Neural progenitor cell (in vitro differentiated cells): ENCODE data around the gene SNUPN. TPM values are rescaled to one million over a fixed set of nuclear protein-coding genes. Genes with fewer than 3 reads are reported as not detected.

Source experiments
- DNase-seq: peaks from one replicate; pipeline ENCODE4 v3.0.0-alpha.2; 2016; ENCODE audit warnings: low spot score
- H2AFZ ChIP-seq: fragments of 200-600 bp; sonication (generic); replicated peaks from 2 replicates; pipeline ENCODE4 v1.6.1; 2016; ENCODE audit warnings: antibody characterized with exemption
- H3F3A ChIP-seq: fragments of 200-600 bp; sonication (generic); 2 replicates; pipeline ENCODE4 v1.6.1; 2016; ENCODE audit warnings: antibody characterized with exemption, low read depth
- H3K27ac ChIP-seq: fragments of 200-600 bp; sonication (generic); 2 replicates; pipeline ENCODE4 v1.5.1; 2016; ENCODE audit warnings: mild to moderate bottlenecking
- H3K27me3 ChIP-seq: fragments of 200-600 bp; sonication (generic); 2 replicates; pipeline ENCODE4 v1.6.1; 2016; ENCODE audit warnings: mild to moderate bottlenecking, moderate library complexity
- H3K36me3 ChIP-seq: fragments of 200-600 bp; sonication (generic); 2 replicates; pipeline ENCODE4 v1.5.1; 2016
- H3K4me1 ChIP-seq: fragments of 200-600 bp; sonication (generic); 2 replicates; pipeline ENCODE4 v1.6.1; 2016; ENCODE audit warnings: mixed run types
- H3K4me2 ChIP-seq: fragments of 200-600 bp; sonication (generic); 2 replicates; pipeline ENCODE4 v1.6.1; 2016
- H3K4me3 ChIP-seq: fragments of 200-600 bp; sonication (generic); 2 replicates; pipeline ENCODE4 v1.5.1; 2016
- H3K79me2 ChIP-seq: fragments of 200-600 bp; sonication (generic); 2 replicates; pipeline ENCODE4 v1.6.1; 2016; ENCODE audit warnings: low read depth
- H3K9ac ChIP-seq: fragments of 200-600 bp; sonication (generic); 2 replicates; pipeline ENCODE4 v1.6.1; 2016
- H3K9me3 ChIP-seq: fragments of 200-600 bp; sonication (generic); 2 replicates; pipeline ENCODE4 v1.5.1; 2016; ENCODE audit warnings: low read depth
- H4K20me1 ChIP-seq: fragments of 200-600 bp; sonication (generic); 2 replicates; pipeline ENCODE4 v1.6.1; 2016; ENCODE audit warnings: low read depth
- H3K27ac Mint-ChIP-seq: 3 replicates; pipeline ENCODE4 v1.8.0; 2021; ENCODE audit warnings: mixed read lengths
- H3K27me3 Mint-ChIP-seq: 2 replicates; pipeline ENCODE4 v1.8.0; 2022; ENCODE audit warnings: low read depth, mild to moderate bottlenecking, inconsistent platforms, moderate library complexity, mixed read lengths; ENCODE audit not compliant: insufficient read depth
- H3K36me3 Mint-ChIP-seq: 3 replicates; pipeline ENCODE4 v1.8.0; 2021; ENCODE audit warnings: mixed read lengths
- H3K4me1 Mint-ChIP-seq: 3 replicates; pipeline ENCODE4 v1.8.0; 2021; ENCODE audit warnings: mixed read lengths
- H3K4me3 Mint-ChIP-seq: 3 replicates; pipeline ENCODE4 v1.8.0; 2021; ENCODE audit warnings: mild to moderate bottlenecking, moderate library complexity, mixed read lengths
- H3K9me3 Mint-ChIP-seq: 3 replicates; pipeline ENCODE4 v1.8.0; 2020; ENCODE audit warnings: mixed read lengths
- CTCF ChIP-seq: fragments of 200-600 bp; sonication (generic); IDR thresholded peaks from 2 replicates; pipeline ENCODE4 v1.5.1; 2017; ENCODE audit warnings: antibody characterized with exemption, mild to moderate bottlenecking
- EZH2 ChIP-seq: fragments of 200-600 bp; sonication (generic); IDR thresholded peaks from 2 replicates; pipeline ENCODE4 v1.6.1; 2017; ENCODE audit warnings: antibody characterized with exemption, mild to moderate bottlenecking, moderate library complexity
- EZH2phosphoT487 ChIP-seq: fragments of 200-600 bp; sonication (generic); IDR thresholded peaks from 2 replicates; pipeline ENCODE4 v1.6.1; 2017; ENCODE audit warnings: antibody characterized with exemption
- total RNA-seq: library from RNA; depleted of rRNA; stranded (reverse); fragments of >200 nt; gene quantifications from 2 replicates; pipeline ENCODE4 v1.2.3, GENCODE V29; 2015; ENCODE audit warnings: low replicate concordance

Gene SNUPN
- total RNA-seq, 1 donor from 2014 or later, result 18.4 TPM

GRCh38 chr15:75594276-75594675 is 31.2 kb downstream of the SNUPN start:
- Histone ChIP-seq H3F3A (no peaks in the 10 kb centered on the region), H4K20me1 (no peaks in the 10 kb centered on the region), H3K27ac (no peak overlapping the region), H3K9ac (no peak overlapping the region), H3K4me3 (no peak overlapping the region), H2AFZ (no peak overlapping the region), H3K36me3 (no peaks in the 10 kb centered on the region), H3K79me2 (no peaks in the 10 kb centered on the region), H3K4me1 (no peaks in the 10 kb centered on the region), H3K9me3 (no peaks in the 10 kb centered on the region), H3K4me2 (no peak overlapping the region), H3K27me3 (no peaks in the 10 kb centered on the region)
- DNase-seq, result no peak
- peaks cover 6% of the 10 kb centered on the region for H3K4me1 Mint-ChIP-seq
- H3K27me3 Mint-ChIP-seq, result no peaks in the 10 kb centered on the region
- no peaks in the 10 kb centered on the region for H3K9me3 Mint-ChIP-seq
- H3K27ac Mint-ChIP-seq, result no peak overlapping the region
- TF ChIP-seq EZH2phosphoT487, result no peak
- TF ChIP-seq CTCF, result no peak
- H3K36me3 Mint-ChIP-seq, result peaks cover 19% of the 10 kb centered on the region
- H3K4me3 Mint-ChIP-seq, result no peak overlapping the region

- H3K36me3 Mint-ChIP-seq, result peaks cover 16% of the 10 kb centered on the region
- Histone ChIP-seq H2AFZ (no peak overlapping the region), H3K4me1 (no peaks in the 10 kb centered on the region), H3K79me2 (no peaks in the 10 kb centered on the region), H4K20me1 (no peaks in the 10 kb centered on the region), H3F3A (no peaks in the 10 kb centered on the region), H3K4me2 (no peak overlapping the region), H3K9me3 (no peaks in the 10 kb centered on the region), H3K27ac (no peak overlapping the region), H3K36me3 (no peaks in the 10 kb centered on the region), H3K4me3 (no peak overlapping the region), H3K27me3 (no peaks in the 10 kb centered on the region), H3K9ac (no peak overlapping the region)
- TF ChIP-seq CTCF (no peak), EZH2phosphoT487 (no peak), EZH2 (no peak)
- peaks cover 6% of the 10 kb centered on the region for H3K4me1 Mint-ChIP-seq
- no peaks in the 10 kb centered on the region for H3K27me3 Mint-ChIP-seq
- H3K9me3 Mint-ChIP-seq, result no peaks in the 10 kb centered on the region
- peak overlapping the region; percentile 93 for H3K27ac Mint-ChIP-seq
- no peak overlapping the region for H3K4me3 Mint-ChIP-seq
- no peak for DNase-seq
Measured at GRCh38 chr15:75591655-75592364, 33.7 kb downstream of the SNUPN start.

GRCh38 chr15:75590239-75590638 is 35.3 kb downstream of the SNUPN start:
- Histone ChIP-seq H3K9ac (no peak overlapping the region), H3K4me1 (no peaks in the 10 kb centered on the region), H3K27me3 (no peaks in the 10 kb centered on the region), H3K4me2 (no peak overlapping the region), H3K79me2 (no peaks in the 10 kb centered on the region), H3K27ac (no peak overlapping the region), H3F3A (no peaks in the 10 kb centered on the region), H4K20me1 (no peaks in the 10 kb centered on the region), H3K36me3 (no peaks in the 10 kb centered on the region), H3K9me3 (no peaks in the 10 kb centered on the region), H2AFZ (no peak overlapping the region), H3K4me3 (no peak overlapping the region)
- no peak for TF ChIP-seq EZH2phosphoT487
- no peak for TF ChIP-seq EZH2
- TF ChIP-seq CTCF, result no peak
- Mint-ChIP-seq H3K27me3 (no peaks in the 10 kb centered on the region), H3K27ac (no peak overlapping the region), H3K4me3 (no peak overlapping the region), H3K36me3 (peaks cover 10% of the 10 kb centered on the region), H3K9me3 (no peaks in the 10 kb centered on the region), H3K4me1 (peaks cover 6% of the 10 kb centered on the region)
- DNase-seq, result no peak
